HepG2 (cell line): ENCODE results near the gene PFN1. TPM values are rescaled to one million over a fixed set of nuclear protein-coding genes. Genes with fewer than 3 reads are reported as not detected.

Experiments used
- ARID3A ChIP-seq: IDR thresholded peaks from 2 replicates; pipeline ENCODE4 v1.6.1; 2012; ENCODE audit warnings: low read depth, low read length, improper control_type of control experiment
- ATF1 ChIP-seq: IDR thresholded peaks from 2 replicates; pipeline ENCODE4 v1.6.1; 2016; ENCODE audit warnings: mild to moderate bottlenecking, control low read depth
- BRD4 ChIP-seq: sonication (generic); formaldehyde crosslinking; IDR thresholded peaks from 2 replicates; pipeline ENCODE4 v1.4.0; 2020; ENCODE audit warnings: missing genetic modification reagents
- GFI1 ChIP-seq: sonication (generic); formaldehyde crosslinking; IDR thresholded peaks from 2 replicates; pipeline ENCODE4 v1.5.0; 2020; ENCODE audit warnings: missing genetic modification reagents, mild to moderate bottlenecking, borderline replicate concordance
- HCFC1 ChIP-seq: fragments of 150-350 bp; IDR thresholded peaks from 2 replicates; pipeline ENCODE4 v1.6.1; 2014; ENCODE audit warnings: low read depth, low read length
- HOXA5 ChIP-seq: sonication (generic); formaldehyde crosslinking; IDR thresholded peaks from 2 replicates; pipeline ENCODE4 v1.4.0; 2020; ENCODE audit warnings: missing genetic modification reagents
- HOXA7 ChIP-seq: sonication (generic); formaldehyde crosslinking; IDR thresholded peaks from 2 replicates; pipeline ENCODE4 v1.8.1; 2022; ENCODE audit warnings: mild to moderate bottlenecking, missing genetic modification reagents, moderate library complexity
- ISX ChIP-seq: sonication (generic); formaldehyde crosslinking; conservative IDR thresholded peaks from 2 replicates; pipeline ENCODE4 v1.5.0; 2020; ENCODE audit warnings: missing genetic modification reagents
- KLF6 ChIP-seq: IDR thresholded peaks from 2 replicates; pipeline ENCODE4 v1.8.0; 2016; ENCODE audit warnings: missing biosample characterization, missing genetic modification reagents
- MXD4 ChIP-seq: IDR thresholded peaks from 2 replicates; pipeline ENCODE4 v1.6.1; 2016; ENCODE audit warnings: mild to moderate bottlenecking, missing biosample characterization, missing genetic modification reagents
- PAF1 ChIP-seq: IDR thresholded peaks from 2 replicates; pipeline ENCODE4 v1.6.1; 2016; ENCODE audit warnings: missing genetic modification reagents, missing compliant biosample characterization
- POLR2A ChIP-seq, 2 experiments: IDR thresholded peaks; 2 replicates each; pipeline ENCODE4 v1.6.1; 2011; ENCODE audit warnings: low read depth in 2 of 2, low read length in 2 of 2, mild to moderate bottlenecking in 1 of 2, moderate library complexity in 1 of 2; ENCODE audit not compliant: insufficient read depth in 1 of 2
- SAFB2 ChIP-seq: sonication (generic); formaldehyde crosslinking; IDR thresholded peaks from 2 replicates; pipeline ENCODE4 v1.5.1; 2020; ENCODE audit warnings: missing genetic modification reagents, low read depth, mild to moderate bottlenecking, borderline replicate concordance
- SAP130 ChIP-seq: IDR thresholded peaks from 2 replicates; pipeline ENCODE4 v1.6.1; 2016; ENCODE audit warnings: low read depth
- SYNCRIP ChIP-seq: fragments of 200-400 bp; formaldehyde crosslinking; IDR thresholded peaks from 2 replicates; pipeline ENCODE4 v1.6.1; 2018; ENCODE audit warnings: mild to moderate bottlenecking, low read depth, low read length; ENCODE audit not compliant: insufficient read depth
- TCF7L2 ChIP-seq: IDR thresholded peaks from 2 replicates; pipeline ENCODE4 v1.6.1; 2011; ENCODE audit warnings: mild to moderate bottlenecking, low read depth, low read length, moderate library complexity
- ZFP62 ChIP-seq: sonication (generic); formaldehyde crosslinking; IDR thresholded peaks from 2 replicates; pipeline ENCODE4 v1.4.0; 2020; ENCODE audit warnings: missing genetic modification reagents
- ZNF160 ChIP-seq: sonication (generic); formaldehyde crosslinking; IDR thresholded peaks from 2 replicates; pipeline ENCODE4 v1.8.0; 2022; ENCODE audit warnings: mild to moderate bottlenecking, inconsistent platforms, missing genetic modification reagents
- ZNF225 ChIP-seq: sonication (generic); formaldehyde crosslinking; IDR thresholded peaks from 2 replicates; pipeline ENCODE4 v1.4.0; 2020; ENCODE audit warnings: mild to moderate bottlenecking, missing genetic modification reagents
- ZNF282 ChIP-seq: fragments of 450-650 bp; IDR thresholded peaks from 2 replicates; pipeline ENCODE4 v1.6.1; 2018; ENCODE audit not compliant: partially characterized antibody
- ZNF34 ChIP-seq: sonication (generic); formaldehyde crosslinking; IDR thresholded peaks from 2 replicates; pipeline ENCODE4 v1.4.0; 2020; ENCODE audit warnings: mild to moderate bottlenecking, missing genetic modification reagents, borderline replicate concordance
- ZNF549 ChIP-seq: sonication (generic); formaldehyde crosslinking; IDR thresholded peaks from 2 replicates; pipeline ENCODE4 v1.5.0; 2020; ENCODE audit warnings: missing genetic modification reagents
- ZNF792 ChIP-seq: IDR thresholded peaks from 2 replicates; pipeline ENCODE4 v1.6.1; 2016
- ZNF878 ChIP-seq: sonication (generic); formaldehyde crosslinking; IDR thresholded peaks from 2 replicates; pipeline ENCODE4 v1.8.1; 2023; ENCODE audit warnings: mild to moderate bottlenecking, missing genetic modification reagents, moderate library complexity
- polyA plus RNA-seq, 8 experiments: library from polyadenylated mRNA; depleted of rRNA in 3 of 8; stranded (reverse) in 7 of 8; unstranded in 1 of 8; fragments of >200 nt; fragmentation: Illumina TruSeq in 4 of 8; extraction: Trizol in 4 of 8; gene quantifications; 2 replicates each; pipeline versions ENCODE4 v1.2.1 to v1.2.3, GENCODE V29; 2011 to 2016; ENCODE audit warnings: low read depth in 4 of 8, missing spikeins in 1 of 8, mixed read lengths in 1 of 8; ENCODE audit not compliant: insufficient read depth in 1 of 8
- total RNA-seq, 5 experiments: library from RNA; depleted of rRNA; stranded (reverse); fragments of >200 nt; fragmentation: Illumina TruSeq; extraction: Trizol; gene quantifications; 2 replicates each; pipeline ENCODE4 v1.2.3, GENCODE V29; 2016; ENCODE audit warnings: low read depth in 1 of 5
- TF ChIP-seq, protein P1 (sequence below): sonication (generic); formaldehyde crosslinking; IDR thresholded peaks from 2 replicates; pipeline ENCODE4 v1.9.0; 2021; ENCODE audit warnings: missing genetic modification reagents, mild to moderate bottlenecking, borderline replicate concordance
- TF ChIP-seq, protein P2 (sequence below): IDR thresholded peaks from 2 replicates; pipeline ENCODE4 v1.6.1; 2016; ENCODE audit warnings: control low read depth
- TF ChIP-seq, protein P3 (sequence below): sonication (generic); formaldehyde crosslinking; conservative IDR thresholded peaks from 2 replicates; pipeline ENCODE4 v1.4.0; 2020; ENCODE audit warnings: missing genetic modification reagents

Gene PFN1
- total and polyA plus RNA-seq, 2 of the 13 experiments (the other 11 are each of a cell fraction or from before 2014, with no cell fraction given), result 494 to 613 TPM

- TF ChIP-seq KLF6 (CRISPR knock-in tag) (no peak), ZNF160 (CRISPR knock-in tag) (peak; percentile 65), ZNF282 (peak; percentile 85), SYNCRIP (no peak), ISX (CRISPR knock-in tag) (no peak), MXD4 (peak; percentile 40), ZNF225 (CRISPR knock-in tag) (no peak), ZNF792 (CRISPR knock-in tag) (no peak; the same call in 1 of the 2 replicates), TCF7L2 (no peak), HCFC1 (no peak), ARID3A (peak; percentile 37; the same call in 1 of the 2 replicates), BRD4 (CRISPR knock-in tag) (peak; percentile 59; the same call in 1 of the 2 replicates), HOXA5 (CRISPR knock-in tag) (peak; percentile 40; the same call in 1 of the 2 replicates), SAFB2 (CRISPR knock-in tag) (no peak; the same call in 1 of the 2 replicates), ZFP62 (no peak), ZNF549 (CRISPR knock-in tag) (no peak), POLR2A (IDR thresholded peaks at IDR 0.05; ENCODE audit: insufficient read depth in 1 of 2, low read depth in 2 of 2, low read length in 2 of 2) (peak; percentile 67 to 90), ATF1 (CRISPR knock-in tag) (no peak), GFI1 (CRISPR knock-in tag) (no peak), PAF1 (no peak), ZNF878 (CRISPR knock-in tag) (no peak), SAP130 (CRISPR knock-in tag) (peak; percentile 62), HOXA7 (CRISPR knock-in tag) (no peak), ZNF34 (CRISPR knock-in tag) (no peak)
- TF ChIP-seq, protein P1, sequence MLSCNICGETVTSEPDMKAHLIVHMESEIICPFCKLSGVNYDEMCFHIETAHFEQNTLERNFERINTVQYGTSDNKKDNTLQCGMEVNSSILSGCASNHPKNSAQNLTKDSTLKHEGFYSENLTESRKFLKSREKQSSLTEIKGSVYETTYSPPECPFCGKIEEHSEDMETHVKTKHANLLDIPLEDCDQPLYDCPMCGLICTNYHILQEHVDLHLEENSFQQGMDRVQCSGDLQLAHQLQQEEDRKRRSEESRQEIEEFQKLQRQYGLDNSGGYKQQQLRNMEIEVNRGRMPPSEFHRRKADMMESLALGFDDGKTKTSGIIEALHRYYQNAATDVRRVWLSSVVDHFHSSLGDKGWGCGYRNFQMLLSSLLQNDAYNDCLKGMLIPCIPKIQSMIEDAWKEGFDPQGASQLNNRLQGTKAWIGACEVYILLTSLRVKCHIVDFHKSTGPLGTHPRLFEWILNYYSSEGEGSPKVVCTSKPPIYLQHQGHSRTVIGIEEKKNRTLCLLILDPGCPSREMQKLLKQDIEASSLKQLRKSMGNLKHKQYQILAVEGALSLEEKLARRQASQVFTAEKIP (CRISPR knock-in tag), result no peak
- TF ChIP-seq, protein P2, sequence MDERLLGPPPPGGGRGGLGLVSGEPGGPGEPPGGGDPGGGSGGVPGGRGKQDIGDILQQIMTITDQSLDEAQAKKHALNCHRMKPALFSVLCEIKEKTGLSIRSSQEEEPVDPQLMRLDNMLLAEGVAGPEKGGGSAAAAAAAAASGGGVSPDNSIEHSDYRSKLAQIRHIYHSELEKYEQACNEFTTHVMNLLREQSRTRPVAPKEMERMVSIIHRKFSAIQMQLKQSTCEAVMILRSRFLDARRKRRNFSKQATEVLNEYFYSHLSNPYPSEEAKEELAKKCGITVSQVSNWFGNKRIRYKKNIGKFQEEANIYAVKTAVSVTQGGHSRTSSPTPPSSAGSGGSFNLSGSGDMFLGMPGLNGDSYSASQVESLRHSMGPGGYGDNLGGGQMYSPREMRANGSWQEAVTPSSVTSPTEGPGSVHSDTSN (CRISPR knock-in tag), result no peak
- TF ChIP-seq, protein P3, sequence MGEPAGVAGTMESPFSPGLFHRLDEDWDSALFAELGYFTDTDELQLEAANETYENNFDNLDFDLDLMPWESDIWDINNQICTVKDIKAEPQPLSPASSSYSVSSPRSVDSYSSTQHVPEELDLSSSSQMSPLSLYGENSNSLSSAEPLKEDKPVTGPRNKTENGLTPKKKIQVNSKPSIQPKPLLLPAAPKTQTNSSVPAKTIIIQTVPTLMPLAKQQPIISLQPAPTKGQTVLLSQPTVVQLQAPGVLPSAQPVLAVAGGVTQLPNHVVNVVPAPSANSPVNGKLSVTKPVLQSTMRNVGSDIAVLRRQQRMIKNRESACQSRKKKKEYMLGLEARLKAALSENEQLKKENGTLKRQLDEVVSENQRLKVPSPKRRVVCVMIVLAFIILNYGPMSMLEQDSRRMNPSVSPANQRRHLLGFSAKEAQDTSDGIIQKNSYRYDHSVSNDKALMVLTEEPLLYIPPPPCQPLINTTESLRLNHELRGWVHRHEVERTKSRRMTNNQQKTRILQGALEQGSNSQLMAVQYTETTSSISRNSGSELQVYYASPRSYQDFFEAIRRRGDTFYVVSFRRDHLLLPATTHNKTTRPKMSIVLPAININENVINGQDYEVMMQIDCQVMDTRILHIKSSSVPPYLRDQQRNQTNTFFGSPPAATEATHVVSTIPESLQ (CRISPR knock-in tag), result no peak
Observed at GRCh38 chr17:4939796-4940554, 8.4 kb downstream of the PFN1 start, which contains the start of the genes RNF167 and SLC25A11 (continued).
